ENCODE measurements around the gene TEX38. TPM values are rescaled to one million over a fixed set of nuclear protein-coding genes. Genes with fewer than 3 reads are reported as not detected.
"Not testable (repeated sequence)": the region's sequence is repeated elsewhere in the genome, so short reads cannot be mapped to it uniquely, and the experiment has no call there.

The TEX38 gene
- not detected for total RNA-seq

DNA sequence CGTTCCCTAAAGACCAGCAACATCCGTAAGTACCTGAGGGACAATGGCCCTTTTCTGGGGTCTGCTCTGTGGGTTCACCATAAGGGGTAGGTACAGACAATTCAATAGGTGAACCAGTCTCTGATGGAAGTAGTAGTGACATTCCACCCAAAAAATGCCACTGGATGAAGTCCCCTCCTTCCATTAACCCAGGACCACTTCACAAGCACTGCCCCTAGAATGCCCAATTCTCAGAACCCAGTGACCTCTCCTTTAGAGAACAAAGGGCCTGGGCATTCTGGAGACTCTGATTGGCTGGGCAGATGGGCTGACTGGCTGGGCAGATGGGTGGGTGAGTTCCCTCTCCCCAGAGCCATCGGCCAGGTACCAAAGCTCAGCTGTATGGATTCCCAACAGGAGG is at the start of gene TEX38:
TEX38 (plus strand) TSS at position 301 of the 400 bp plus-strand sequence; CDS start at position 382, 81 bp downstream.
- intact Hi-C loops (cut with DNase I), result no loop called here
- ATAC-seq (no peak), DNase-seq (ENCODE audit: low spot score) (no peak)

DNA sequence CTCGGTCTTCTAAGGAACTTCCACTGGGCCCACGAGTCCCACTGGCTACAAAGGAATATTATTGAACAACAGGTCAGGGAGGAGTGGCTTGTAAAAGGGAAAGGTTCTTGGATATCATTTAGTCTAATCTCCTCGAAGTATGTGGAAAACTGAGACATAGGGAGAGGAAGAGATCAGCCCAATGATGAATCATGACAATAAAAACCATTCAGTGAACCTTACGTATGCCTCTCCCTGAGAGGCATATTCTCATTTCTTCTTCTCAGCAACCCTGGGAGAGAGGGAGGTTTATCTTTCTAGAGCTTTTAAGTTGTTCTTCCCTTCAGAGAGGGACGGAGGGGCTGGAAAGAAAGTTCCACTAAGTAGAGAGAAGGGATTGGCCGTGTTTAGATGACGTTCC is 49.7 kb upstream of the TEX38 start:
- ATAC-seq (no peak), DNase-seq (ENCODE audit: low spot score) (no peak)
- intact Hi-C loops (cut with DNase I), result no loop called here

DNA sequence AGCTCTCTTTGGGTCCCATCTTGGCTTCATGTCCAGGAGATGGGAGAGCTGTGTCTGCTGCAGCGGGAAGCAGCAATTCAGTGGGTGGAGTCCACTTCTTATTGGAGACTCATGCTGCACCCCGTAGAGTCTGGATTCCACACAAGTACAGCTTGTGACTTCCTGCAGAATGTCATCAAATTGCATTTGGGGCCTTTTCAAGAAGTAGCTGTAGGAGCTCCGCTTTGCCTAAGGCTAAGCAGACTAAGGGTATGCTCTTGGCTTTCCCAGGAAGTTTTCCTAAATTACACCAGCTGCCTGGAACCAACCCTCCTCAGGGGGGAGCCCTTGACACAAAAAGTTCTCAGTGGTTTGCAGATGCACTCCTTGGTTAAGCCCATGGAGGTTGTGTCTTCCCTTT is 49.3 kb upstream of the TEX38 start:
- no peak for DNase-seq (ENCODE audit: low spot score)
- ATAC-seq, result no peak
- intact Hi-C loops (cut with DNase I), result no loop called here

GRCh38 chr1:46623743-46624644 is 47.7 kb upstream of the TEX38 start:
- ATAC-seq (peak; percentile 71), DNase-seq (ENCODE audit: low spot score) (no peak)
- intact Hi-C loops (cut with DNase I), result no loop called here

DNA sequence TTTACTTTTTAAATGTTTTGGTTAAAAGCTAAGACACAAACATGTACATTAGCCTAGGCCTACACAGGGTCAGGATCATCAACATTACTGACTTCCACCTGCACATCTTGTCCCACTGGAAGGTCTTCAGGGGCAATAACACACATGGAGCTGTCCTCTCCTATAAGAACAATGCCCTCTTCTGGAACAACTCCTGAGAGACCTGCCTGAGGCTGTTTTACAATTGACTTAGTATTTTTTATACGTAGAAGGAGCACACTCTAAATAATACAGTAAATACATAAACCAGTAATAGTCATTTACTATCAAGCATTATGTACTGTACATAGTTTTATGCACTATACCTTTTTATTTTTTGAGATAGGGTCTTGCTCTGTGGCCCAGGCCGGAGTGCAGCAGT is 40.9 kb upstream of the TEX38 start:
- intact Hi-C loops (cut with DNase I), result no loop called here
- DNase-seq (ENCODE audit: low spot score) (no peak), ATAC-seq (no peak)

DNA sequence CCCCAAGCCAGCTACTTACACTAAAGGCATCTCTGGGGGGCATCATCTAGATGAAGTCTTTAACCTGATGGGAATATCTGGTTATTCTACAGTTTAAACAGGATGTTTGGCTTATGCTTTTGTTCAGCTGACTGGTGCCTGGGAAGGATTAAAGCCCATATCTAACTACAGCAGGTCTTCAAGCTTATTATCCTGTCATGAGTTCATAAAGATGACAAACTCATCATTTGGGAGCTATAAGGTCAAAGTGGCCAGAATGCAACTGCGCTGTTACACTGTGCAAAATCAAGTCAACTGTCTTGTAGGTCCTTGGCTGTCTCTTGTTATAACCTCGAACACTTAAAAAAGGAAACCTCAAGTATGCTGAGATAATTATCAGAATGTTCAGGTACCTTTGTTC is 36.4 kb upstream of the TEX38 start:
- DNase-seq (ENCODE audit: low spot score) (no peak), ATAC-seq (no peak)
- intact Hi-C loops (cut with DNase I), result no loop called here

DNA sequence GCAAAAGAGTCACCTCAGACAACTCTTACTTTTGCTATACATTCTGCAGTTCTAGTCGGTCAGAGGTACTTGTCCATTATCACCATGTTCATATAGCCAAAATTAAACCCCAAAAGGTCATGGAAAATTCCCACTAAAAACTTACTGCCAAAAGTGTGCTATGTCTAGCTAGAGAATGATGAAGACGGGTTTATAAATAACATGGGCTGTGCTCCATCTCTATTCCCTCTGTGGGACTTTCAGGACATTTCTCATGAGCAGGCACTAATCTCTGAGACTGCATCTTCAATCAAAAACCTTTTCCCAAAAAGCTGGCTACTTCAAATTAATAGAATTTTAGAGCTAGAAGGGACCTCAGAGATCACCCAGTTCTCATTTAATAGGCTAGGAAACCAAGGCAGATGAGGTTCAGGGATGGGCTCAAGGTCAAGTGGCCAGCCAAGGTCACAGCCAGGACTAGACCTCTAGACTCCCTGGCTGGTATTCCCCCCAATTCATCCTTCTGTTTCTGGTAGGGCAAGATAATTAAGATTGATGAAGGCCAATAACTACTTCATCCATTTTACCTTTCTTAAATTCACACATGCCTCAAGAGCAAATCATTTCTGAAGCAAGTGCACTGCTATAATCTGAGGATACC is 34.1 kb upstream of the TEX38 start:
- DNase-seq (ENCODE audit: low spot score) (no peak), ATAC-seq (no peak)
- intact Hi-C loops (cut with DNase I), result no loop called here

GRCh38 chr1:46638921-46639320 is 32.7 kb upstream of the TEX38 start:
- intact Hi-C loops (cut with DNase I), result no loop called here
- no peak for ATAC-seq
- DNase-seq (ENCODE audit: low spot score), result no peak

DNA sequence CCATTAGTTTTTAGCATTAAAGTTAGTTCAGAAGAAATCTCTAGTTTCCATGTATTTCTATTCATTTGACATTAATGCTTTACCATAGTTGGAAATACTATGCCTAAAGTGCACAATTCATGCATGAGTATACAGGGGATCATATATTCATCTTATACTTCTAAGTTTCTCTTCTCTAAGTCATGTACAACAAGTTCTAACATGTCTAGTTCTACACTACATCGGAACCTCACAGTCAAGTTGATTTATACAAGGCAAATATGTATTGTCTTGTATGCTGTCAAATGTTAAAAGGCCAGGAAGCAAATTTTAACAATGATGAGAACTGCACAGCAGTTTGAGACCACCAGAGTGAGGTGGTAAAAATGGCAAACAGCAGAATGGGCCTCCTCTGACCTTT is 32.1 kb upstream of the TEX38 start:
- no peak for ATAC-seq
- DNase-seq (ENCODE audit: low spot score), result no peak
- intact Hi-C loops (cut with DNase I), result no loop called here

DNA sequence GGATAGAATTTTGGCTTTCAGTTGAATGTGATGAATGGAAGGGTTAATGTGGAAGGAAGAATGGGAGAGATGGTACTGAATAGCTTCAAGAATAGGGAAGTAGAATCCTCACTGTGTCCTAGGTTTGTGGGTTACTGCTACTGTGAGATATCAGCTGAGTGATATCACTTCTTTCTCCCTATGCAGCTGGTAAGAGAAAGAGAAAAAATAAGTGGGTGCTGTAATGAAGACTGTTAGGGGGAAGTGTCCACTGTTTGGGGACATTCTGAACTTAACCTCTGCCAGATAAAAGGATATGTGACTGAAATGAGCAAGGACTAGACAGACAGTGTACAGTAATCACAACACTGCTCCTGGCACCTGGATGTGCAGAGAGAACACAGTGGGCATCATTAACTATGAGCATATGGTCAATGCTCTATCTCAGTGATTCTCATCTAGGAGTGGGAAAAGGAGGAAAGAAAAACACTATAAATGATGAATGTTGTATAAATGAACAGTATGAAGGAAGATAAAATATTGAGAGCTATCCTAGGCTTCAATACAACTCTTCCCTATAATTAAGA is 29.5 kb upstream of the TEX38 start:
- ATAC-seq, result no peak
- no peak for DNase-seq (ENCODE audit: low spot score)
- intact Hi-C loops (cut with DNase I), result no loop called here

DNA sequence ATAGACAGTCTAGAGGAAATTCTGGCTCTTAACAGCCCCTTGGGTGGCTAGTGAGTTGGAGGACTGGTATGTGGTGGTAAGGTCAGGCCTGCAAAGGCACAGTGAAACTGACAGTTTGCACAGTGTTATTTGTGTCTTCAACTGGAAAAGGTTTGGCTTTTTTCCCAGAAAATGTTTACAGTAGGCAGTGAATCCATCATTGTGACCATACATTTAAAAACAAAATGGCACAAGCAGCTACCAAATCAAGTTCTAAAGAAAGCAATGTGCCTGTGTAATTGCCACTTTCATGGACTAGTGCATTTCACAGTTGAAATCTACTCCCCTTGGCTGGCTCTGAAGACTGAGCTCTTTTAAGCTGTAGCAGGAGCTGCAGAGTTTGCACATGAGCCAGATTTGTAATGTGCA is 28.3 kb upstream of the TEX38 start:
- intact Hi-C loops (cut with DNase I), result no loop called here
- DNase-seq (ENCODE audit: low spot score) (no peak), ATAC-seq (peak; percentile 41)

GRCh38 chr1:46645815-46646214 is 25.8 kb upstream of the TEX38 start:
- DNase-seq (ENCODE audit: low spot score), result no peak
- no peak for ATAC-seq
- intact Hi-C loops (cut with DNase I), result no loop called here

- ATAC-seq, result no peak
- no peak for DNase-seq (ENCODE audit: low spot score)
Measured at GRCh38 chr1:46646331-46646730, 25.3 kb upstream of the TEX38 start.

DNA sequence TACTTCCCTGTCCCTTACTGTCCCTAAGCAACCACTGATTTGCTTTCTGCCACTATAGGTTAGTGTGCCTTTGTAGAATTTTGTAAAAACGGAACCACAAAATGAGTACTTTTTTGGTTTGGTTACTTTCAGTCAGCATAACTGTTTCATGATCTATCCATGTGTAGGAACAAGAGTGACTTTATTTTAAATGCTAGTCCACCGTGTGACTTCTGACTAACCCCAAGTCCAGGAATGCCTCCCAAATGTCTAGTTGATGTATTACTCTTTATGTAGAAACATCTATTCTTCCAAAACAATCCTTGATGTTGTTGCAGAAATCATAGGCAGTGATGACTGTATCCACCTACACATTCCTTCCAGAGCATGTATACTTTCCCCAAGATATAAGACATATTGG is 24.8 kb upstream of the TEX38 start:
- ATAC-seq (no peak), DNase-seq (ENCODE audit: low spot score) (no peak)
- intact Hi-C loops (cut with DNase I), result no loop called here

More at GRCh38 chr1:46646331-46646730, 25.3 kb upstream of the TEX38 start:
- intact Hi-C loops (cut with DNase I), result no loop called here

DNA sequence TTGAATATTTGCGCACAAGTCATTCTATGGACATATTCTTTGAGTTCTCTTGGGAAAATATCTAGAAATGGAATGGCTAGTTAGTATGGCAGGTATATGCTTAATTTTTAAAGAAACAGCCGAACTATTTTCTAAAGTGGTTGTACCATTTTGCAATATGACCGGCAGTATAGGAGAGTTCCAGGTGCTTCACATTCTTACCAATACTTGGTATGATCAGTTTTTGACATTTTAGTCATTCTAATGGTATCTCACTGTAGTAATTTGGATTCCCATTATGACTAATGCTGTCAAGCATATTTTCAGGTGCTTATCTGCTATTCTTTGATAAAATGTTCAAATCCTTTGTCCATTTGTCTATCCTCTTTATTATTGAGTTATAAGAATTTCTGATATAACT is 24.0 kb upstream of the TEX38 start:
- intact Hi-C loops (cut with DNase I), result no loop called here
- no peak for DNase-seq (ENCODE audit: low spot score)
- no peak for ATAC-seq

- ATAC-seq (no peak), DNase-seq (ENCODE audit: low spot score) (no peak)
- intact Hi-C loops (cut with DNase I), result no loop called here
Measured at GRCh38 chr1:46649764-46650163, 21.9 kb upstream of the TEX38 start.

- intact Hi-C loops (cut with DNase I), result no loop called here
- no peak for ATAC-seq
- DNase-seq (ENCODE audit: low spot score), result no peak
Measured at GRCh38 chr1:46650491-46650890, 21.2 kb upstream of the TEX38 start.

DNA sequence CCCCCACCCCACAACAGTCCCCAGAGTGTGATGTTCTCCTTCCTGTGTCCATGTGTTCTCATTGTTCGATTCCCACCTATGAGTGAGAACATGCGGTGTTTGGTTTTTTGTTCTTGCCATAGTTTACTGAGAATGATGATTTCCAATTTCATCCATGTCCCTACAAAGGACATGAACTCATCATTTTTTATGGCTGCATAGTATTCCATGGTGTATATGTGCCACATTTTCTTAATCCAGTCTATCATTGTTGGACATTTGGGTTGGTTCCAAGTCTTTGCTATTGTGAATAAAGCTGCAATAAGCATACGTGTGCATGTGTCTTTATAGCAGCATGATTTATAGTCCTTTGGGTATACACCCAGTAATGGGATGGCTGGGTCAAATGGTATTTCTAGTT is 20.5 kb upstream of the TEX38 start:
- DNase-seq (ENCODE audit: low spot score); intact Hi-C loops (cut with DNase I); ATAC-seq: not testable (repeated sequence)

DNA sequence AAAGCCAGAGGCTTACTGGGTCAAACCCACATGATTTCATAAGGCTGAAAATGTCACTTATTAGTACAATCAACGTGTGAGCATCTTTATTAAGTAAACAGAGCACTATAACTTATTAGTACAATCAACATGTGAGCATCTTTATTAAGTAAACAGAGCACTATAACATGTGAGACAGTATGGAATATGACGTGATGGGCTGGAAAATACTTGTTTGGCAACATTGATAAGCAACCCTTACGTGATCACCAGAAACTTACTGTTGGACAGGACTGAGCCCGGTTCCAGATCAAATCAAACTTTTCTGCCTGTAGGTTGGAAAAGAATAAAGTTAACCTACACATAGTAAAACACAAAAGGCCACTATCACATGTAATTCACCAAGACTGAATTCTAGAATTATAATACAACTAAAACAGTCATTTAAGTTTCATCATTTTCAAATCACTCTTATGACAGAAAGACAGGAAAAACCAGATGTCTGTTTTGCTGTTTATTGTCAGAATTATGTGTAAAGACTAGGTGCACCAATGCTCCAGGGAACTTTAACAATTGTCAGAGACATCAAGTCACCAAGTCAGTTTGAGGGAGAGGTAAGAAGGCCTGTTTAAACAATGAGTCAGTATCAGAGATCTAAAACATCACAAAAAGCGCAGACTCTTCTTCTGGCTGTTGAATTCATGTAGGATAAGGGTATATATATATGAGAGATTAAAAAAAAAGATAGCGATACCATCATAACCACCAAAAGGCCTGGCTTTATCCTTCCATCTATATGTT is 19.1 kb upstream of the TEX38 start:
- intact Hi-C loops (cut with DNase I), result no loop called here
- ATAC-seq, result no peak
- no peak for DNase-seq (ENCODE audit: low spot score)

Data from sciatic nerve (tissue), 2 donors.